Vagina (tissue), 2 donors: ENCODE measurements around the gene PGAP6. TPM values are rescaled to one million over a fixed set of nuclear protein-coding genes. Genes with fewer than 3 reads are reported as not detected.
"Not testable (repeated sequence)": the region's sequence is repeated elsewhere in the genome, so short reads cannot be mapped to it uniquely, and the experiment has no call there.

Source experiments
- DNase-seq, 2 donors: peaks; one replicate each; pipeline ENCODE4 v3.0.0-alpha.2; 2017; ENCODE audit errors: extremely low spot score in 2 of 2
- H3K27ac ChIP-seq: fragments of 200-600 bp; sonication (generic); one replicate; pipeline ENCODE4 v1.5.1; 2019
- H3K27me3 ChIP-seq: fragments of 200-600 bp; sonication (generic); one replicate; pipeline ENCODE4 v1.5.1; 2019
- H3K36me3 ChIP-seq, 2 donors: fragments of 200-600 bp; sonication (generic); one replicate each; pipeline ENCODE4 v1.5.1; 2017 to 2019
- H3K4me1 ChIP-seq: fragments of 200-600 bp; sonication (generic); one replicate; pipeline ENCODE4 v1.5.1; 2019
- H3K4me3 ChIP-seq, 2 donors: fragments of 200-600 bp; sonication (generic); 1 replicate in 1 of 2; 2 replicates in 1 of 2; pipeline ENCODE4 v1.5.1; 2016 to 2019
- H3K9me3 ChIP-seq: fragments of 200-600 bp; sonication (generic); one replicate; pipeline ENCODE4 v1.5.1; 2019
- CTCF ChIP-seq, 3 experiments: fragments of 450-650 bp in 2 of 3; fragments of 200-600 bp in 1 of 3; sonication (generic) in 1 of 3; IDR thresholded peaks; one replicate each; pipeline ENCODE4 v1.5.1; 2017 to 2019; ENCODE audit warnings: antibody characterized with exemption in 3 of 3, mild to moderate bottlenecking in 2 of 3, moderate library complexity in 2 of 3
- POLR2A ChIP-seq, 2 donors: fragments of 450-650 bp; IDR thresholded peaks; one replicate each; pipeline ENCODE4 v1.6.1; 2017; ENCODE audit warnings: antibody characterized with exemption in 2 of 2, mild to moderate bottlenecking in 2 of 2, moderate library complexity in 2 of 2
- POLR2AphosphoS5 ChIP-seq, 2 donors: sonication (generic); formaldehyde crosslinking; IDR thresholded peaks; one replicate each; pipeline ENCODE4 v1.9.0; 2017; ENCODE audit warnings: antibody characterized with exemption in 2 of 2, mild to moderate bottlenecking in 2 of 2, low read depth in 1 of 2; ENCODE audit not compliant: insufficient read depth in 1 of 2
- intact Hi-C: fragments of 100-400 bp; cut with DNase I; formaldehyde crosslinking; loops from one replicate; pipeline ENCODE4 v1.15.1; 2023
- total RNA-seq: library from RNA; depleted of rRNA; stranded (reverse); fragments of >200 nt; gene quantifications from one replicate; pipeline ENCODE4 v1.2.3, GENCODE V29; 2016

The PGAP6 gene
- total RNA-seq, 1 donor from 2014 or later = 38.3 TPM

- H3K4me3 ChIP-seq = peak within 1 kb of the TSS; percentile 65 to 73
- no peaks in the 10 kb centered on the region for H3K27me3 ChIP-seq
- peak in 1 of 2 donors; percentile 86 for TF ChIP-seq POLR2AphosphoS5 (IDR thresholded peaks at IDR 0.05; ENCODE audit: insufficient read depth in 1 of 2, low read depth in 1 of 2)
- TF ChIP-seq CTCF (IDR thresholded peaks at IDR 0.05) = peak in 1 of 3 experiments; percentile 12
- TF ChIP-seq POLR2A (IDR thresholded peaks at IDR 0.05) = peak in 1 of 2 donors; percentile 72
- intact Hi-C loops = loop anchor here (2.0 kb wide), 1 partner anchor 118 kb away; the partner anchor contains the start of gene FAM234A
- H3K36me3 ChIP-seq = no peaks in the 10 kb centered on the region
- peaks cover 27% of the 10 kb centered on the region for H3K4me1 ChIP-seq
- peak; percentile 98 to 99 for DNase-seq
- peak within 1 kb of the TSS; percentile 76 for H3K27ac ChIP-seq
- no peaks in the 10 kb centered on the region for H3K9me3 ChIP-seq
Measured at GRCh38 chr16:352547-353403, 29.0 kb downstream of the PGAP6 start, which contains the start of gene AXIN1. Gene AXIN1, minus strand, starts transcription at chr16:352723. Its CDS starts 5,698 bp downstream, at chr16:347025.

- H3K27ac ChIP-seq = peak overlapping the region; percentile 72
- TF ChIP-seq CTCF (IDR thresholded peaks at IDR 0.05) (no peak), POLR2AphosphoS5 (IDR thresholded peaks at IDR 0.05; ENCODE audit: insufficient read depth in 1 of 2, low read depth in 1 of 2) (no peak), POLR2A (IDR thresholded peaks at IDR 0.05) (no peak)
- H3K4me3 ChIP-seq = peak overlapping the region; percentile 65 to 73
- H3K36me3 ChIP-seq = no peaks in the 10 kb centered on the region
- peaks cover 27% of the 10 kb centered on the region for H3K4me1 ChIP-seq
- no peaks in the 10 kb centered on the region for H3K9me3 ChIP-seq
- DNase-seq = no peak
- intact Hi-C loops = loop anchor here (2.0 kb wide), 1 partner anchor 117 kb away; the partner anchor contains the start of gene FAM234A
- no peaks in the 10 kb centered on the region for H3K27me3 ChIP-seq
Measured at GRCh38 chr16:351804-352520, 29.8 kb downstream of the PGAP6 start.

- Histone ChIP-seq H3K4me1 (peaks cover 27% of the 10 kb centered on the region), H3K4me3 (no peak overlapping the region), H3K27ac (no peak overlapping the region), H3K36me3 (peaks cover 0 to 13% of the 10 kb centered on the region in 2 donors), H3K27me3 (no peaks in the 10 kb centered on the region), H3K9me3 (no peaks in the 10 kb centered on the region)
- DNase-seq = no peak
- intact Hi-C loops = no loop called here
- TF ChIP-seq POLR2AphosphoS5 (IDR thresholded peaks at IDR 0.05; ENCODE audit: insufficient read depth in 1 of 2, low read depth in 1 of 2) (no peak), CTCF (IDR thresholded peaks at IDR 0.05) (no peak), POLR2A (IDR thresholded peaks at IDR 0.05) (no peak)
Measured at GRCh38 chr16:350203-350602, 31.6 kb downstream of the PGAP6 start.

- Histone ChIP-seq H3K27ac (no peak overlapping the region), H3K4me1 (peaks cover 27% of the 10 kb centered on the region), H3K27me3 (no peaks in the 10 kb centered on the region), H3K36me3 (peaks cover 0 to 20% of the 10 kb centered on the region in 2 donors), H3K4me3 (no peak overlapping the region), H3K9me3 (no peaks in the 10 kb centered on the region)
- intact Hi-C loops = no loop called here
- no peak for TF ChIP-seq POLR2AphosphoS5 (IDR thresholded peaks at IDR 0.05; ENCODE audit: insufficient read depth in 1 of 2, low read depth in 1 of 2)
- TF ChIP-seq CTCF (IDR thresholded peaks at IDR 0.05) = no peak
- no peak for TF ChIP-seq POLR2A (IDR thresholded peaks at IDR 0.05)
- no peak for DNase-seq
Measured at GRCh38 chr16:349211-349610, 32.6 kb downstream of the PGAP6 start.

GRCh38 chr16:348495-348894, 33.3 kb downstream of the PGAP6 start:
- DNase-seq, H3K27me3 ChIP-seq, H3K4me3 ChIP-seq, H3K27ac ChIP-seq, intact Hi-C loops, H3K9me3 ChIP-seq: not testable (repeated sequence)
- H3K4me1 ChIP-seq = peaks cover 22% of the 10 kb centered on the region
- H3K36me3 ChIP-seq = peaks cover 0 to 27% of the 10 kb centered on the region in 2 donors
